ENCODE measurements around the gene CRLF1. TPM values are rescaled to one million over a fixed set of nuclear protein-coding genes. Genes with fewer than 3 reads are reported as not detected.

CRLF1 gene
- total RNA-seq, 3 donors from 2014 or later (not counting 1 experiment from before 2014, with no cell fraction given), result not detected

DNA sequence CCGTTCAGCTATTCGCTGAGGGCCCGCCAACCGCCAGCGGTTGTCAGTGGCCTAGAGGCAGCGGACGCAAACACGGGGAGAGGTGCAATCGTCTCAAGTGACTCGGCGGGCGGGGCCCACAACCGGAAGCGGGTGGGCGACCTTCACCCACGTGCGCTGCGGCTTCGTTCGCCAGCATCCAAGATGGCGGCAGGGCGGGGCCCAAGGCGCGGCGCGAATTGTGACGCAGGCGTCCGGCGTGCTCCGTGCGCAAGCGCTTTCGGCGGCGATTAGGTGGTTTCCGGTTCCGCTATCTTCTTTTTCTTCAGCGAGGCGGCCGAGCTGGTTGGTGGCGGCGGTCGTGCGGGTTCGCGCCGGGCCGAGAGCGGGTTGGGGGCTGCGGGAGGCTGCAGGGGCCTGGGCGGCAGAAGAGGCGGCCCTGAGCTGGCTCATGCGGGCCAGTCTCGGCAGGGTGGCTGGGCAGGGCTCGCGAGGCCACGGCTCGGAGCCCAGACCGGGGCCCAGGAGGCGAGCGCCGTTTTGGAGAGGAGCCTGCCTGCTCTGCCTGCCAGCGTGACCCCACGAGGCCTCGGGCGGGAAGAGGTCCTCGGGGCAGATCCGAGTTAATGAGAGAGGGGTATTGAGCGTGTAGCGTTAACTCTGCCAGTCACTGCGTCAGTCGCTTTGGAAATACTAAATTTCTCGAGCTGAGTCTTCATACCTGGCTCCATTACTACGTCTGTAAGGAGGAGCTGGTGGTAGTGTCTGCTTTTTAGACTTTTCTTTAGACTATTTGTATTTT is 34.8 kb downstream of the CRLF1 start, which contains the start of gene UBA52:
TSS of gene UBA52 (plus strand) at position 294 of the 781 bp plus-strand sequence. CDS start 1,444 bp downstream, outside the sequence.
- DNase-seq, result peak; percentile 99
- Histone ChIP-seq H3K9me3 (ENCODE audit: control insufficient read depth, insufficient read depth, low read length) (no peaks in the 10 kb centered on the region), H3K4me1 (ENCODE audit: control insufficient read depth, insufficient read depth, low read length) (peaks cover 26% of the 10 kb centered on the region), H3K36me3 (ENCODE audit: control insufficient read depth, insufficient read depth, low read length) (peaks cover 54% of the 10 kb centered on the region), H3K27me3 (ENCODE audit: control insufficient read depth, insufficient read depth, low read length) (no peaks in the 10 kb centered on the region), H3K4me3 (ENCODE audit: low read length) (peak within 1 kb of the TSS; percentile 62), H3K27ac (ENCODE audit: low read length) (peak within 1 kb of the TSS; percentile 92)
- no peaks in the 10 kb centered on the region for H3K9me3 Mint-ChIP-seq
- WGBS (ENCODE audit: insufficient coverage), result under 1% methylated on average over 75 of the region's 75 CpGs
- intact Hi-C loops (cut with micrococcal nuclease), result loop anchor here (1.0 to 2.0 kb wide), 3 partner anchors 14 to 49 kb away; partner anchors contain the start of genes ELL, KXD1 and REX1BD
- peaks cover 19 to 26% of the 10 kb centered on the region in 2 donors for H3K4me1 Mint-ChIP-seq
- H3K27me3 Mint-ChIP-seq (ENCODE audit: low read depth in 2 of 2), result no peaks in the 10 kb centered on the region
- no peaks in the 10 kb centered on the region for H3K36me3 Mint-ChIP-seq
- H3K4me3 Mint-ChIP-seq, result peak within 1 kb of the TSS; percentile 98
- H3K27ac Mint-ChIP-seq, result peak within 1 kb of the TSS; percentile 95 to 100
- peak; percentile 88 to 97 (median 91) for ATAC-seq
- TF ChIP-seq, protein P1, sequence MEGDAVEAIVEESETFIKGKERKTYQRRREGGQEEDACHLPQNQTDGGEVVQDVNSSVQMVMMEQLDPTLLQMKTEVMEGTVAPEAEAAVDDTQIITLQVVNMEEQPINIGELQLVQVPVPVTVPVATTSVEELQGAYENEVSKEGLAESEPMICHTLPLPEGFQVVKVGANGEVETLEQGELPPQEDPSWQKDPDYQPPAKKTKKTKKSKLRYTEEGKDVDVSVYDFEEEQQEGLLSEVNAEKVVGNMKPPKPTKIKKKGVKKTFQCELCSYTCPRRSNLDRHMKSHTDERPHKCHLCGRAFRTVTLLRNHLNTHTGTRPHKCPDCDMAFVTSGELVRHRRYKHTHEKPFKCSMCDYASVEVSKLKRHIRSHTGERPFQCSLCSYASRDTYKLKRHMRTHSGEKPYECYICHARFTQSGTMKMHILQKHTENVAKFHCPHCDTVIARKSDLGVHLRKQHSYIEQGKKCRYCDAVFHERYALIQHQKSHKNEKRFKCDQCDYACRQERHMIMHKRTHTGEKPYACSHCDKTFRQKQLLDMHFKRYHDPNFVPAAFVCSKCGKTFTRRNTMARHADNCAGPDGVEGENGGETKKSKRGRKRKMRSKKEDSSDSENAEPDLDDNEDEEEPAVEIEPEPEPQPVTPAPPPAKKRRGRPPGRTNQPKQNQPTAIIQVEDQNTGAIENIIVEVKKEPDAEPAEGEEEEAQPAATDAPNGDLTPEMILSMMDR (IDR thresholded peaks at IDR 0.05), result no peak

DNA sequence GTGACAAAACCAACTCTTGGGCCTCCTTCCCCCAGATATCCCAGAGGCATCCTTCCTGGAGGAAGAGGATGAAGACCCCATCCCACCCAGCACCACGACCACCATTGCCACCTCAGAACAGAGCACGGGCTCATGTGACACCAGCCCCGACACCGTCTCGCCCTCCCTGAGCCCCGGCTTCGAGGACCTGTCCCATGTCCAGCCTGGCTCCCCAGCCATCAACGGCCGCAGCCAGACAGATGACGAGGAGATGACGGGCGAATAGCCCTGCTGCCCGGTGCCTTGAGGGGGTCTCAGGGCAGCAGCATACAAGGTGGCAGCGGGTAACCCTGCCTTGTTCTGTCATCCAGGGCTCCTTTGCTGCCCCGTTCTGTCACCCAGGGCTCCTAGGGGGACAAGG is 38.2 kb downstream of the CRLF1 start:
- no peak overlapping the region for H3K4me3 Mint-ChIP-seq
- no peaks in the 10 kb centered on the region for H3K36me3 Mint-ChIP-seq
- ATAC-seq, result no peak
- no peaks in the 10 kb centered on the region for H3K9me3 ChIP-seq (ENCODE audit: control insufficient read depth, insufficient read depth, low read length)
- H3K4me1 ChIP-seq (ENCODE audit: control insufficient read depth, insufficient read depth, low read length), result peaks cover 23% of the 10 kb centered on the region
- H3K4me3 ChIP-seq (ENCODE audit: low read length), result no peak overlapping the region
- peaks cover 56% of the 10 kb centered on the region for H3K36me3 ChIP-seq (ENCODE audit: control insufficient read depth, insufficient read depth, low read length)
- intact Hi-C loops (cut with micrococcal nuclease), result no loop called here
- H3K27me3 ChIP-seq (ENCODE audit: control insufficient read depth, insufficient read depth, low read length), result no peaks in the 10 kb centered on the region
- WGBS (ENCODE audit: insufficient coverage), result 98% methylated on average over 15 of the region's 15 CpGs
- no peak overlapping the region for H3K27ac ChIP-seq (ENCODE audit: low read length)
- no peak for DNase-seq
- H3K4me1 Mint-ChIP-seq, result peaks cover 19 to 21% of the 10 kb centered on the region in 2 donors
- H3K27me3 Mint-ChIP-seq (ENCODE audit: low read depth in 2 of 2), result no peaks in the 10 kb centered on the region
- TF ChIP-seq, protein P1 (IDR thresholded peaks at IDR 0.05), result no peak
- no peak overlapping the region for H3K27ac Mint-ChIP-seq
- no peaks in the 10 kb centered on the region for H3K9me3 Mint-ChIP-seq

DNA sequence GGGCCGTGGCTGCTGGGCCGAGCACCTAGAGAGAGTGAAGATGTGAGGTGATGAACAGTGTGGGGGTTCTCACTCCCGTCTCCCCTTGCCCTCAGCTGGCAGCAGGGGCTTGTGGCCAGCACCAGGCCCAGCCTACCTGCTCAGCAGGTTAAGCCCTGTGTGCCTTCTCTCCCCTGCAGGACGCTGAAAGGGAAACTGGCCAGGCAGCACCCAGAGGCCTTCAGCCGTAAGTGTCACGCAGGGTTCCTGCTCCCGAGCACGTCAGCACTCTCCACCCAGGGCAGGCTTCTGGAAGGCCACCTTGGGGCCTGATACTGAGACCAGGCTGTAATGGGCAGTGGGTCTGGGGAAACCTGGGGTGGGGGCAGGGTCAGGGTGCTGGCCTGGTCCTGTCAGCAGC is 39.6 kb downstream of the CRLF1 start:
- ATAC-seq (no peak), DNase-seq (no peak)
- H3K9me3 Mint-ChIP-seq, result no peaks in the 10 kb centered on the region
- Histone ChIP-seq H3K27me3 (ENCODE audit: control insufficient read depth, insufficient read depth, low read length) (no peaks in the 10 kb centered on the region), H3K27ac (ENCODE audit: low read length) (no peak overlapping the region), H3K36me3 (ENCODE audit: control insufficient read depth, insufficient read depth, low read length) (peaks cover 62% of the 10 kb centered on the region), H3K9me3 (ENCODE audit: control insufficient read depth, insufficient read depth, low read length) (no peaks in the 10 kb centered on the region), H3K4me1 (ENCODE audit: control insufficient read depth, insufficient read depth, low read length) (peaks cover 9% of the 10 kb centered on the region), H3K4me3 (ENCODE audit: low read length) (no peak overlapping the region)
- 98% methylated on average over 8 of the region's 8 CpGs for WGBS (ENCODE audit: insufficient coverage)
- H3K4me3 Mint-ChIP-seq, result no peak overlapping the region
- no peaks in the 10 kb centered on the region for H3K36me3 Mint-ChIP-seq
- TF ChIP-seq, protein P1 (IDR thresholded peaks at IDR 0.05), result no peak
- no peak overlapping the region for H3K27ac Mint-ChIP-seq
- intact Hi-C loops (cut with micrococcal nuclease), result no loop called here
- peaks cover 9% of the 10 kb centered on the region in 2 donors for H3K4me1 Mint-ChIP-seq
- no peaks in the 10 kb centered on the region for H3K27me3 Mint-ChIP-seq (ENCODE audit: low read depth in 2 of 2)

All from natural killer cell (primary cell).